GM21786 (cell line): ENCODE data around the gene STAT6.

Experiments
- ATAC-seq: cut with Tn5 transposase; IDR thresholded peaks from one replicate; pipeline ENCODE4 v1.9.1; 2021; ENCODE audit not compliant: unreplicated experiment

Gene STAT6

GRCh38 chr12:57105011-57105753, 6.0 kb downstream of the STAT6 start:
- no peak for ATAC-seq

DNA sequence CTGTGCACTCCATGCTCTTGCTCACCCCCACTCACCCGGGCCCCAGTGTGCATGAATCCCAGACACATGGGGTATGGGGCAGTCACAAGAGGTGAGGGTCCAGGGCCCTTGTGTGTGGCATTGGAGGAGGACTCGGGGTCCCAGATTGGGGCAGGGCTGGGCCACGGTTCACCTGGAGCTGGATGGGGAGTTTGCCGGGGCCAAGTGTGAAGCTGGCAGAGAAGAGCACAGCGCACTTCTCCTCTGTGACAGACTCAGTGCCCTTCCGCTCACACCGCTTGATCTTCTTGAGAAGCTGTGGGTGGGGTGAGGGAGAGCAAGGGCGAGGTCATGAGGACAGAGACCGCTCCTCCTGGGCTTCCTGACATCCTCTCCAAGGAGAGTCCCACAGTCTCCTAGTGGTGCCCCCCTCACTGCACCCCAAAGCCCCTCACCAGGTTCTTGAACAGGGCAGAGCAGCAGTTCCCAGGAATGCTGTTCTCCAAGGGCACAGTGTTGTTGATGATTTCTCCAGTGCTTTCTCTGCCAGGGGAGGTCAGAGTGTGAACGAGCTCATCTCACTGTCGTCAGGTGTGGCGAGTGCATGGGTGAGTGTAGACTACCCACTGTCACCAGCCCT, 6.8 kb downstream of the STAT6 start:
- ATAC-seq = no peak

- no peak for ATAC-seq
Measured at GRCh38 chr12:57103856-57104255, 7.3 kb downstream of the STAT6 start.

DNA sequence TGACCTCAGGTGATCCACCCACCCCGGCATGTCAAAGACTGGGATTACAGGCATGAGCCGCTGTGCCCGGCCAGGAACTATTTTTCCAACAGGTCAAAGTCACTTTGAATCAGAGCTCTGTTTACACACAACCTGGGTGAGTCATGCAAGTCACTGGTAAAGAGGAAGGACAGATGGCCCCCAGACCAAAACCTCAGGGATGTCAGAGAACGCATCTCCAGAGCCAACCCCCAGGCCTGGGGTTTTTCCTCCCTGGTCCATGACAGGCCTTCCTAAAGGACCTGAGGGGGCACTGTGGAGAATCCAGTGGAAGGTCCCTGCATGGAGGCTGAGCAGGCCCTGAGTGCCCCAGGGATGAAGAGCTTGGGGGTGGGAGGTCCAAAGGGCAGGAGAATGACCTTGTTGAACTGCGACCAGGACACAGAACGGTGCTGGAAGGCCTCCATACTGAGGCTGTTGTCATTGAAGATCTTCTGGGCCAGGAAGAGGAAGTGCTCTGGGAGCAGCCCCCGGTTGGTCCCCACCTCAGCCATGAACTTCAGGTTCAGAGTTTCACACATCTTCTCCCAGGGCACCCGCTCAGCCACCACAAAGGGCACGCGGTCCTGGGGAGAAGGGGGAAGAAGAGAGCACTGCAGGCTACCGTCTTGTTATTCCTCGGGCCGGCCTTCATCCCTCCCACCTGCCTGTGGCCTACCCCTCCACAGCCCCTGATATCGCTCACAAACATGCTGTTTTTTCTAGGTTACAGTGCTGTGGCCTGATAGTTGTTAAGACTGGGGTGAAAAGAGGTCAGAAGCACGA, 9.1 kb downstream of the STAT6 start:
- no peak for ATAC-seq

- ATAC-seq = no peak
Measured at GRCh38 chr12:57099766-57100165, 11.4 kb downstream of the STAT6 start.

GRCh38 chr12:57099047-57099714, 12.0 kb downstream of the STAT6 start:
- ATAC-seq = no peak

DNA sequence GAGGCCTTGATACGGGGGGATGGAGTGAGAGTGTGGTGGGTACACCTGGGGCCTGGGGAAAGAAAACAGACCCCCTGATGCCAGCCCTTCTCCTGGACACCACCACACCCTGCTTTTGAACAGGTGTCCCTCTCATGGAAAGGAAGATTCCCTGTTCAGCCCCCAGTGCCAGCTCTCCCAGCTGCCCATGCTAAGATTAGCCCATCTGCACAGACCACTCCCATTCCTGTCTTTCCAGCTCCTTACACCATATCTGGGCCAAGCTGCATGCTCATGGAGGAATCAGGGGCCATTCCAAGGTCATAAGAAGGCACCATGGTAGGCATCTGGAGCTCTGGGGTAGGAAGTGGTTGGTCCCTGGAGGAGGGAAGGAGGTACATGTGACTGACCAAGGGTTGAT, 12.6 kb downstream of the STAT6 start:
- ATAC-seq = no peak

DNA sequence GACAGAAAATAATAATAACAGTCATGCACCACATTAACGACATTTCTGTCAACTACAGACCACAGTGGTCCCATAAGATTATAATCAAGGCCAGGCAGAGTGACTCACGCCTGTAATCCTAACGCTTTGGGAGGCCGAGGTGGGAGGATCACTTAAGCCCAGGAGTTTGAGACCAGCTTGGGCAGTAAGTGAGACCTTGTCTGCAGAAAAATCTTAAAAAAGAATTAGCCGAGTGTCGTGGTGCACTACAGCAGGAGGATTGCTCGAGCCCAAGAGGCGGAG, 13.7 kb downstream of the STAT6 start:
- ATAC-seq = no peak

DNA sequence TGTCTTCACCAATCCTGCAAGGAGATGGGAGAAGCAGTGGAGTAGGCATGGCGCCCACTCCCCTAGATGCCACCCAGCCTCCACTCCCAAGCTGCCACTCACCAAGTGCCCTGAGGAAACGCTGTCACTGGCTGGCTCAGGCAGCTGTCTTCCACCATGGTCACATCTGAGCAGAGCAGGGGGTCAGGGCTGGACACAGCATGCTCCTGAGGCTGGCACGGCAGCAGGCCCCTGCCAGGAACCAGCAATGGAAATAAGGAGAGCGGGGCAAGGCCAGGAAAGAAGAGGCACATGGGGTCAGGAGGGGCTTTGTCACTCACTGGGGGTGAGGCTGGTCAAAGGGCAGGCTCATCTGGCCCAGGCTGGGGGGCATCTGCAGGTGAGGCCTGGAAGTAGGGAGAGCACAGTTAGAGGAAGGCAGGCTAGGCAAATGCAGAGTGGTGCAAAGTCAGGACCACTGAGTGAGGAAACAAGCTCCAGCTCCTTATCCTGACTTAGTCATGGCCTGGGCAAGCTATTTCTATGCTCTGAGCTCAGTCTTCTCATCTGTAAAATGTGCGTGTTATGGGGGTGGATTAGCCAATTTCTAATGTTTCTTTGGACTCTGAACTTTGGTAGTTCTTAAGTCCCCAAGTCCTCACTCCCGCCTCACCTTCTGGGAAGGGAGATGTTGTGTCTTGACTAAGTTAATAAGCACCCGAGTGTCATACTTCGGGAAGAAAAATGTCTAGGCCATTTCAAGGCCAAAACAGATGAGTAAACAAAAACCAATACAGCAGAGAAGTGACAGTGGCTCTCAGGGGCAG, 14.2 kb downstream of the STAT6 start:
- ATAC-seq = no peak

GRCh38 chr12:57096099-57096572, 15.0 kb downstream of the STAT6 start:
- ATAC-seq = no peak

GRCh38 chr12:57095440-57095839, 15.7 kb downstream of the STAT6 start:
- ATAC-seq = no peak

DNA sequence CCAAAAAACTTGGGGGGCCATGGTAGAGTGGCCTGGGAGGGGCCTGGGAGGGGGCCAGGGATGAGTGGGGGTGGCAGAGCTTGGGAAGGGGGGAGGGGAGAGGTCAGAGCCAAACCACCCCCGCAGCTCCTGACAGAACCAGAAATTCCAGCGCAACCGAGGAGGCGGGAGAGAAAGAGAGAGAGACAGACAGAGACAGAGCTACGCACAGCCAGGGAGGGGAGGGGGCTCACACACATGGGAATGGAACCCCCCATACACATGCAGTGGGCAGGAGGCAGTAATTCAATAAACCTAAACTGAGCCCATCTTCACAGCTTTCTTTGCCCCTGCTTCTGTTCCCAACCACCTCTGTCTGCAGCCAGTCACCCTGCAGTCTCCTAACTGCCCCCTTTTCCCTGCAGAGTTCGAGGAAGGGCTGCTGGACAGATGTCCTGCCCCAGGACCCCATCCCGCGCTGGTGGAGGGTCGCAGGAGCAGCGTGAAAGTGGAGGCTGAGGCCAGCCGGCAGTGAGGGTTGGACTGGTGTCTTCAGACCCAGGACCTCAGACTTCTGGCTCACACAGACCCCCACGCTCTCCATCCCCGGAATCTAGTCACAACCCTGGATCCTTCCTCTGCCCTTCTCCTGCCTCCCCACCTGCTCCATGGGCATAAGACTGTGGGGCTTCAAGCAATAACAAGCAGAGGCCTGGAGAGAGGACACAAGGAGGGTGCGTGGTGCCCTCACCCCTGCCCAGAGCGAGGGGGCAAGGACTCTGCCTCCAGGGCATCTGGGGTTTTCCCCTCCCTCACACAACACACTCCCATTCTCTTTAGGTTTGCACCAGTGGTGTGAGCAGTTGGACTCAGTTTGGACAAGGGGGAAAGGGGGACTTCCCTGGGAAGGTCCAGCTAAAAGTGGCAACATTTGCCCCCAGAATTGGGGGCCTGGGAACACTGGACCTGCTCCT, 16.7 kb downstream of the STAT6 start:
- ATAC-seq = no peak

DNA sequence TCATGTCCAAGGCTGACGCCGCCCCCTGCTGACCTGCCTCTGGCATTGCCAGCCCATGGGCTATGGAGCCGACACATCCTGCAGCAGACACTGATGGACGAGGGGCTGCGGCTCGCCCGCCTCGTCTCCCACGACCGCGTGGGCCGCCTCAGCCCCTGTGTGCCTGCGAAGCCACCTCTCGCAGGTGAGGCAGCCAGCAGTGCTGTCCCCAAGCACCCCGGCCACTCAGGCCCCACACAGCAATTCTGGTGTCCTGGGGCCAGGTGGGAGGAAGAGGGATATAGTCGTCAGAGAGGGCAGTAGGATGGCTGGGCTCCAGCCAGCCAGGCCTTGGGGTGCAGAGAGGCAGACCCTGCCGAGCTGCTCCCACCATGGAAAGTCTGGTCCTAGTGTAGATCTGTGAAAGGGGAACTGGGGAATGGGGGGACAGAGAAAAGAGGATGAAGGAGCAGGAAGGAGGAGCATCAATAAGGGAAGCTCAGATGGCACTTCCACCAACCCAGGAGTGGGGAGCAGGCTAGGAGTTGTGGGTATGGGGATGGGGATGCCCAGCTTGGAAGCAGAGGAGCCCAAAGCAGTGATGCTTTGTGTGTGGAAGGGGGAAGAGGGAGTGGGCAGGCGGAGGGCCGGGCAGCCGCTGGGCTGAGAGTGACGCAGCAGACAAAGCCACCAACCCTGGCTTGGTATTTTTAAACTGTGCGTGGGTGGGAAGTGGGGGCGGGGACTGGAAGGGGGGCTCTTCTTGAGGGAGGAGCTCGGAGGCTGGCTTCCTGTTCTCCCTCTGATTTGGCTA, 17.6 kb downstream of the STAT6 start:
- peak; percentile 32 for ATAC-seq

GRCh38 chr12:57092876-57093414, 18.2 kb downstream of the STAT6 start:
- ATAC-seq = no peak

DNA sequence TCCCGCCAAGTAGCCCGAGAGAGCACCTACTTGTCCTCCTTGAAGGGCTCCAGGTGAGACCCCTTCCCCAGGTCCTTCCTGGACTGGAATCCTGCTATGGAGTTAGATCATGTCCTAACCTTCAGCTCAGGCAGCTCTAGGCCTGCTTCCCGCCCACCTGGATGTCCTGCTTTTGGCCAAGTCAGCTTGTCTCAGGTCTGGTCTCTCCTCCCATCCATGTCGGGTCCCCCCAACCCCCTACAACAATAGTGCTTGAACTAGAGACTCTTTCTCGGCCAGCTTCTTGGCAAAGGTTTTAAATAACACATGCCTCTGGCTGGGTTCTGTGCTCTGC, 18.7 kb downstream of the STAT6 start:
- no peak for ATAC-seq

DNA sequence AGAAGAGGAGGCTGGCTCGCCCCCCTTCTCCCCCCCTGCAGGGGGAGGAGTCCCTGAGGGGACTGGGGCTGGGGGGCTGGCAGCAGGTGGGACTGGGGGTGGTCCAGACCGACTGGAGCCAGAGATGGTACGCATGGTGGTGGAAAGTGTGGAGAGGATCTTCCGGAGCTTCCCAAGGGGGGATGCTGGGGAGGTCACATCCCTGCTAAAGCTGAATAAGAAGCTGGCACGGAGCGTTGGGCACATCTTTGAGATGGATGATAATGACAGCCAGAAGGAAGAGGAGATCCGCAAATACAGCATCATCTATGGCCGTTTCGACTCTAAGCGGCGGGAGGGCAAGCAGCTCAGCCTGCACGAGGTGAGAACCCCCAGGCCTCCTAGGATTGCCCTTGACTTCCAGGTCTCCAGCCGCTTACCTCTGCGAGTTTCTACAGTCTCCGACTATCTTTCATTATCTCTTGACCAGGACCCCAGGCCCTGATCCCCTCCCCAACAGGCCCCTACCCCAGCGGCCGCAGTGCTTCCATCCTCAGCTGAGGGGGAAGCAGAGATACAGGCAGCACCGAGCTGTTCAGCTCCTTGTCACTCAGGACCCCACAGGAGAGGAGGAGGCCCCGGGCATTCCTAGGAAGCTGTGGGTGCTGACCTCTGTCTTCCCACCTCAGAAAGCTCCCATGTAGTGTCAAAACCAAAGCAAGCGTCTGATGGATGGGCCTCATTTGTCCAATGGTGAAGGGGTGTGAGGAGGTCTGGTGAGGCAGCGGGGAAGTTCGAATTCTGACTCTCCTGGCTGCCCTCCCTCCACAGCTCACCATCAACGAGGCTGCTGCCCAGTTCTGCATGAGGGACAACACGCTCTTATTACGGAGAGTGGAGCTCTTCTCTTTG, 19.3 kb downstream of the STAT6 start:
- no peak for ATAC-seq

- ATAC-seq = no peak
Measured at GRCh38 chr12:57090924-57091637, 20.1 kb downstream of the STAT6 start.
